NCI-H345 treated with DMSO at 0.1 percent for 48 hours (cell line): Measurements from ENCODE around the gene TRABD2B.

Source experiments
- DNase-seq: peaks from one replicate; lab custom pipeline; 2025; ENCODE audit not compliant: unreplicated experiment; lab: John Stamatoyannopoulos, UW

TRABD2B gene

DNA sequence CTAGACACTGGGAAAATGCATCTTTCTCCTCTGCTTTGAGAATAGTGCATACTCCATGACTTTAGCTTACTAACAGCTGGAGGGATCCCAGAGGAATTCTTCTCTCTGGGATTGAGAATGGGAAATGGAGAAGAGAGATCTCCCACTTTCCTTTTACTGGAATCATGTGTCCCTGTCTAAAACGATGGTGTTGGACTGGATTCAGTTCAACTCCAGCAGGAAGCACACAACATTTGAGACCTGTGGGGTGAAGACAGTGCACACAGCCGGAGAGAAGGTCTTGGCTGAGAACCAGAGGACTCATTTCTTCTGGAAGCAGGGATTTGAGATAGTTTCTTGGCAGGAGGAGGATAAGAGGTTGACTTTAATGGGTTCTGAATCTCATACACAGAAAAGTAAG, 58.7 kb downstream of the TRABD2B start:
- DNase-seq, result no peak

- no peak for DNase-seq
These were observed 59.5 kb downstream of the TRABD2B start for GRCh38 chr1:47937586-47938254.

- DNase-seq, result no peak
These were observed 60.2 kb downstream of the TRABD2B start for GRCh38 chr1:47936916-47937551.

GRCh38 chr1:47935856-47936255, 61.3 kb downstream of the TRABD2B start:
- no peak for DNase-seq

DNA sequence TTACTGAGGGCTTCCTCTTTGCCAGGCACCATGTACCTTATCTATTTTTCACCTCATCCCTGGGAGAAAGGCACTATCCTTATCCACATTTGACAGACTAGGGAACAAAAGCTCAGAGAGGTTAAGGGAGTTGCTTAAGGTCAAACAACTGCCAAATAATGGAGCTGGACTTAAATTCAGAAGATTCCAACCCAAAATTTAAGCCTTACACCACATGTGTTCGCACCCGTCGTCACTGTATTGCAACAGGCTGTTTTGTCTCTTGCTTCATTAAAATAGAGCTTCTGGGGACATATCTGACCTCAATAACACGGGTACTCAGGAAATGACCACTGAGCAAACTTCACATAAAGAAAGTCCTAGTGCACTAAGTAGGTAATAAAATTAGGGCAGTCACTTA, 62.0 kb downstream of the TRABD2B start:
- DNase-seq, result no peak

- no peak for DNase-seq
These were observed 62.9 kb downstream of the TRABD2B start for GRCh38 chr1:47934243-47934805.

- no peak for DNase-seq
These were observed 64.4 kb downstream of the TRABD2B start for GRCh38 chr1:47932743-47933142.

- no peak for DNase-seq
These were observed 65.8 kb downstream of the TRABD2B start for GRCh38 chr1:47931395-47931794.

DNA sequence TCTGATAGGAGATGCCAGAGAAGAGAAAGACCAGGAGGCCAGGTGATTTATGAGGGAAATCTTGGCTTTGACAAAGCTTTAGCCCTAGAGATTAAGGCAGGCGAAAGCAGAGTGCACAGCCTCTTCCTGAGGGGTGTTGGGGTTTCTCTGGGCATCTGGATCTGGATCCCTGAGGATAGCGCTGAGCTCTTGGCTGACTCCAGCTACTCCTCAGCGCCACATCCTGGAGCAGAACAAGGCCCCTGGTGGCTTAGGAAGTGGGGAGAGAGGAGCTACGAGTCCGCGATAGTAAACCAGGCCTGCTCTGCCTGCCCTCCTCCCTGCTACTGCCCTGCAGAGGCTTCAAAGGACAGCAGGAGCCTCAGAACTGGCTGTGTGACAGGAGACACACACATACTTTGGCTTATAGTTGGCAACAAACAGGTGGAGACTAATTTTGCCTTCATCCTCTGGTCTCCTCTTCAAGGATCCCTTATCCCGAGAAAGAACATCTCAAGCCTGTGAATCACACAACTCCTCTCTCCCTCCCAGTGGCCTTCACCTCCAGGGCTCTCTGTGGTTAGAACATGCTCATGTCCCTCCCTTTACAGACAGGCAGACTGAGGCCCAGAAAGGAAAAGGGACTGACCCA, 66.9 kb downstream of the TRABD2B start:
- DNase-seq, result no peak

- no peak for DNase-seq
These were observed 70.0 kb downstream of the TRABD2B start for GRCh38 chr1:47927165-47927564.

- DNase-seq, result no peak
These were observed 70.7 kb downstream of the TRABD2B start for GRCh38 chr1:47926461-47926999.

- no peak for DNase-seq
These were observed 72.7 kb downstream of the TRABD2B start for GRCh38 chr1:47924270-47925048.

GRCh38 chr1:47921935-47922415, 75.2 kb downstream of the TRABD2B start:
- DNase-seq, result no peak

DNA sequence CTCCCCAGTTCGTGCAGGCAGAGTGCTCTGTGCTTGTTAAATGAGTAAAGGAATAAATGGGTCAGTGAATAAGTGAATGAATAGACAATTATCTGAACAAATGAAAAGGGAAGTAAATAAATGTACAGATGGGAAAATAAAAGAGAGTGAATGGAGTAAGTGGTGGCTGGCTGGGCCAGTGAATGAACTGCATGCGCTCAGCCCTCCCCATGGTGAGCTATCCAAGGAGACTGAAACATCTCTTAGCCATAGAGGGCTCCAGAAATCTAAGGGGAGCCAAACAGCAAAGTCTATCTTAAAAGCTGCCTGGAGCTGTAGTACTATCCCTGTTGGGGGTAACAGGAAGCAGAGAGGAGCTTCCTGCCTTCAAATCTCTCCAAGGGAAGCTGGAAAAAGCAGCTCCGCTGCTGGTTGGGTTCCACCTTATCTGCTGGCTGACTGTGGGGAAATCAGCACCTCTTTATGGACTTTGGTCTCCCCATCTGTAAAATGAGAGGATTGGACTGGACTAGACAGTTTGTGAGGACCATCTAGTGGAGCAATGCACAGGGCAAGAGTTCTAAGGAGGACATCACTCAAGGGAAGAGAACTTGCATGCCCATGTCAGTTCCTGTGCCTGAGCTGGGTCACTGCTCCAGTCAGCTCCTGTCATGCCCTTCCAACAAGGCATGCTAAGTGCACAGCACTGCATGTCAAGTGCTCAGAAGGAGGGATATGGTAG, 77.9 kb downstream of the TRABD2B start:
- no peak for DNase-seq

- DNase-seq, result no peak
These were observed 78.8 kb downstream of the TRABD2B start for GRCh38 chr1:47918257-47918867.

DNA sequence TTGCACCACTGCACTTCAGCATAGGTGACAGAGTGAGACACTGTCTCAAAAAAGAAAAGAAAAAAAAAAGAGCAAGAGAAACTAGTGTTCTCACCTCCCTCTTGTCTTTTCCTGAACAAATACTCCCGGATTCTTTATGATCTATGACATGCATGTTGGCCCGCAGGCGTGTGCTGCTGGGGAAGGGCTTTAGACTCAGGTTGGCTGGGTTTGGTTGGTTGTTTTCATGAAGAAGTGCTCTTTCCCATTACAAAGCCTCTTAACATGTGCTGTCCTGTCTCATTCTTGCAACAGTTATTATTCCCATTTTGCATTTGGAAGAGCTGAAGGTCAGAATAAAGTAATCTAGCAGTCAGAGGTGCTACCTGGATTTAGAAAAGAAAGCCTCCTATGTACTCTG, 79.5 kb downstream of the TRABD2B start:
- DNase-seq, result no peak

DNA sequence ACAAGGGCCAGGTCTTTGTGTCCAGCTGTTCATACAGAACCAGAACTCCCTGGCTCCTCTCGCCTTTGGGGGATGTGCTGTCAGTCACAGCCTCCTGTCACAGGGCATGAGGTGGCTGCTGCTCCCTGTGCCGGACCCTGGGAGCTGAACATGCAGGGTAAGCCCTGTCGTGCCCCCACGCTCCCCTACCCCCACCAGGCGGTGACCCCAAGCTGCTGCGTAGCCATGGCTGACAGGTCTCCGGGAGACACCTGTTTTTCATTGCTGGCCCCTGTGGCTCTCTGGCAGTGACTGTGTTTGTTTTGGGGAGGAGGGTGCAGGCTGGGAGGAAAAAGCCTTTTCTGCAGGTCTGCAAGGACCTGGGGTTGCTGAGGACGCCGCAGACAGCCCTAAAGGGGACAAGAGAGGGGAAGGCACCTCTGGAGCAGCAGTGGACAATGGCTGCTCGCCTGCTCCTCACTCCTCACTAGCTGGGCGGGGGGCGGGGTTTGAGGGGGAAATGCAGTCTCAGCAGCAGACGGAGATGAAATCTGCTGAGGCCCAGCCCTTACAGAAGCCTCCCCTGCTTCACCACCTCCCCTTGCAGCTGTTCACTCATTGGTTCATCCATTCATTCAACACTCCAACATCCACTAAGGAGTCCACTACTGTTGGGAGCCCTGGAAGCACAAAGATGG, 81.4 kb downstream of the TRABD2B start:
- no peak for DNase-seq

- no peak for DNase-seq
These were observed 82.1 kb downstream of the TRABD2B start for GRCh38 chr1:47914952-47915676.
